Activated CD4-positive, alpha-beta T cell treated with anti-CD3 and anti-CD28 coated beads, Interleukin-2, amount 10 ng/mL, durations not matched to agents 7 days and 5 days (primary cell): ENCODE measurements around the gene ZNF496. TPM values are rescaled to one million over a fixed set of nuclear protein-coding genes. Genes with fewer than 3 reads are reported as not detected.

Experiments used
- CTCF ChIA-PET: fragments of 350-600 bp; sonication (Branson Sonifier 250); formaldehyde crosslinking; loops from one replicate; lab custom pipeline; 2021; ENCODE audit warnings: antibody characterized with exemption; lab: Charles Lee
- POLR2A ChIA-PET: fragments of 350-600 bp; sonication (Branson Sonifier 250); formaldehyde crosslinking; loops from one replicate; lab custom pipeline; 2021; ENCODE audit warnings: antibody characterized with exemption; lab: Charles Lee
- DNase-seq: peaks from one replicate; pipeline ENCODE4 v3.0.0-alpha.2; 2020
- H3K27ac Mint-ChIP-seq: one replicate; pipeline ENCODE4 v1.8.0; 2021; ENCODE audit warnings: mild to moderate bottlenecking, moderate library complexity, mixed read lengths
- H3K27me3 Mint-ChIP-seq: one replicate; pipeline ENCODE4 v1.8.0; 2021; ENCODE audit warnings: mixed read lengths
- H3K36me3 Mint-ChIP-seq: one replicate; pipeline ENCODE4 v1.8.0; 2021; ENCODE audit warnings: low read depth, mixed read lengths
- H3K4me1 Mint-ChIP-seq: one replicate; pipeline ENCODE4 v1.8.0; 2021; ENCODE audit warnings: mixed read lengths
- H3K4me3 Mint-ChIP-seq: one replicate; pipeline ENCODE4 v1.8.0; 2021; ENCODE audit warnings: mild to moderate bottlenecking, moderate library complexity, mixed read lengths
- H3K9me3 Mint-ChIP-seq: one replicate; pipeline ENCODE4 v1.8.0; 2021; ENCODE audit warnings: mixed read lengths
- total RNA-seq, 2 experiments: library from RNA; stranded (reverse); gene quantifications; one replicate each; pipeline ENCODE4 v1.2.3, GENCODE V29; 2021

ZNF496 gene
- total RNA-seq, 2 experiments from 2014 or later: 7.2 to 7.4 TPM

- H3K36me3 Mint-ChIP-seq: peaks cover 14% of the 10 kb centered on the region
- POLR2A ChIA-PET: no interaction called here
- CTCF ChIA-PET: interaction anchor here (0.6 kb wide), 1 partner anchor 112 kb away, joined by 3 read pairs; no protein-coding TSS in a partner anchor
Measured at GRCh38 chr1:247316590-247317197, 15.0 kb downstream of the ZNF496 start.

GRCh38 chr1:247304031-247304430 is 27.6 kb downstream of the ZNF496 start:
- Mint-ChIP-seq H3K4me1 (no peaks in the 10 kb centered on the region), H3K27me3 (no peaks in the 10 kb centered on the region), H3K9me3 (no peaks in the 10 kb centered on the region), H3K27ac (no peak overlapping the region), H3K36me3 (peaks cover 7% of the 10 kb centered on the region), H3K4me3 (no peak overlapping the region)
- DNase-seq: no peak
- POLR2A ChIA-PET: no interaction called here
- CTCF ChIA-PET: no interaction called here

More at GRCh38 chr1:247316590-247317197, 15.0 kb downstream of the ZNF496 start:
- no peaks in the 10 kb centered on the region for H3K27me3 Mint-ChIP-seq
- no peak overlapping the region for H3K27ac Mint-ChIP-seq
- H3K4me1 Mint-ChIP-seq: no peaks in the 10 kb centered on the region
- no peak overlapping the region for H3K4me3 Mint-ChIP-seq
- no peaks in the 10 kb centered on the region for H3K9me3 Mint-ChIP-seq
- DNase-seq: no peak

- no peak overlapping the region for H3K27ac Mint-ChIP-seq
- H3K4me1 Mint-ChIP-seq: no peaks in the 10 kb centered on the region
- ChIA-PET CTCF (no interaction called here), POLR2A (no interaction called here)
- peaks cover 7% of the 10 kb centered on the region for H3K36me3 Mint-ChIP-seq
- no peaks in the 10 kb centered on the region for H3K27me3 Mint-ChIP-seq
- no peak for DNase-seq
- no peak overlapping the region for H3K4me3 Mint-ChIP-seq
- no peaks in the 10 kb centered on the region for H3K9me3 Mint-ChIP-seq
Measured at GRCh38 chr1:247303216-247303615, 28.5 kb downstream of the ZNF496 start.

GRCh38 chr1:247301176-247301540 is 30.5 kb downstream of the ZNF496 start:
- Mint-ChIP-seq H3K27me3 (no peaks in the 10 kb centered on the region), H3K4me3 (no peak overlapping the region), H3K9me3 (no peaks in the 10 kb centered on the region), H3K4me1 (peaks cover 8% of the 10 kb centered on the region), H3K36me3 (peaks cover 7% of the 10 kb centered on the region), H3K27ac (no peak overlapping the region)
- ChIA-PET POLR2A (no interaction called here), CTCF (no interaction called here)
- DNase-seq: no peak

GRCh38 chr1:247300491-247301175 is 31.0 kb downstream of the ZNF496 start:
- no peak overlapping the region for H3K27ac Mint-ChIP-seq
- no peaks in the 10 kb centered on the region for H3K27me3 Mint-ChIP-seq
- H3K36me3 Mint-ChIP-seq: peaks cover 7% of the 10 kb centered on the region
- no peak overlapping the region for H3K4me3 Mint-ChIP-seq
- DNase-seq: no peak
- peaks cover 8% of the 10 kb centered on the region for H3K4me1 Mint-ChIP-seq
- ChIA-PET CTCF (no interaction called here), POLR2A (no interaction called here)
- no peaks in the 10 kb centered on the region for H3K9me3 Mint-ChIP-seq

GRCh38 chr1:247299723-247300381 is 31.8 kb downstream of the ZNF496 start:
- no peaks in the 10 kb centered on the region for H3K9me3 Mint-ChIP-seq
- H3K27ac Mint-ChIP-seq: no peak overlapping the region
- H3K4me3 Mint-ChIP-seq: no peak overlapping the region
- peaks cover 7% of the 10 kb centered on the region for H3K36me3 Mint-ChIP-seq
- peaks cover 8% of the 10 kb centered on the region for H3K4me1 Mint-ChIP-seq
- no peaks in the 10 kb centered on the region for H3K27me3 Mint-ChIP-seq
- CTCF ChIA-PET: no interaction called here
- no peak for DNase-seq
- POLR2A ChIA-PET: no interaction called here

GRCh38 chr1:247298701-247299100 is 33.0 kb downstream of the ZNF496 start:
- DNase-seq: no peak
- Mint-ChIP-seq H3K27me3 (no peaks in the 10 kb centered on the region), H3K36me3 (peaks cover 3% of the 10 kb centered on the region), H3K9me3 (no peaks in the 10 kb centered on the region), H3K4me1 (peaks cover 8% of the 10 kb centered on the region), H3K27ac (no peak overlapping the region), H3K4me3 (no peak overlapping the region)
- CTCF ChIA-PET: no interaction called here
- POLR2A ChIA-PET: interaction anchor here (0.6 kb wide), 1 partner anchor 103 kb away, joined by 3 read pairs; no protein-coding TSS in a partner anchor

GRCh38 chr1:247298124-247298481 is 33.6 kb downstream of the ZNF496 start:
- no peaks in the 10 kb centered on the region for H3K27me3 Mint-ChIP-seq
- H3K4me1 Mint-ChIP-seq: peaks cover 8% of the 10 kb centered on the region
- CTCF ChIA-PET: no interaction called here
- H3K36me3 Mint-ChIP-seq: no peaks in the 10 kb centered on the region
- POLR2A ChIA-PET: interaction anchor here (0.6 kb wide), 1 partner anchor 102 kb away, joined by 3 read pairs; no protein-coding TSS in a partner anchor
- H3K9me3 Mint-ChIP-seq: no peaks in the 10 kb centered on the region
- no peak for DNase-seq
- H3K27ac Mint-ChIP-seq: no peak overlapping the region
- no peak overlapping the region for H3K4me3 Mint-ChIP-seq

GRCh38 chr1:247297263-247298123 is 34.2 kb downstream of the ZNF496 start:
- H3K4me1 Mint-ChIP-seq: peaks cover 8% of the 10 kb centered on the region
- no peaks in the 10 kb centered on the region for H3K36me3 Mint-ChIP-seq
- ChIA-PET POLR2A (no interaction called here), CTCF (no interaction called here)
- no peak for DNase-seq
- no peaks in the 10 kb centered on the region for H3K27me3 Mint-ChIP-seq
- H3K27ac Mint-ChIP-seq: no peak overlapping the region
- no peak overlapping the region for H3K4me3 Mint-ChIP-seq
- no peaks in the 10 kb centered on the region for H3K9me3 Mint-ChIP-seq

GRCh38 chr1:247296599-247297180 is 35.0 kb downstream of the ZNF496 start:
- POLR2A ChIA-PET: no interaction called here
- no peak overlapping the region for H3K4me3 Mint-ChIP-seq

GRCh38 chr1:247295746-247296145 is 35.9 kb downstream of the ZNF496 start:
- ChIA-PET POLR2A (no interaction called here), CTCF (no interaction called here)
- no peak overlapping the region for H3K4me3 Mint-ChIP-seq
- no peaks in the 10 kb centered on the region for H3K36me3 Mint-ChIP-seq
- H3K9me3 Mint-ChIP-seq: no peaks in the 10 kb centered on the region
- H3K27ac Mint-ChIP-seq: no peak overlapping the region
- no peak for DNase-seq
- H3K4me1 Mint-ChIP-seq: peaks cover 11% of the 10 kb centered on the region
- H3K27me3 Mint-ChIP-seq: no peaks in the 10 kb centered on the region

More at GRCh38 chr1:247296599-247297180, 35.0 kb downstream of the ZNF496 start:
- no peaks in the 10 kb centered on the region for H3K27me3 Mint-ChIP-seq
- H3K36me3 Mint-ChIP-seq: no peaks in the 10 kb centered on the region
- DNase-seq: no peak
- H3K9me3 Mint-ChIP-seq: no peaks in the 10 kb centered on the region
- peaks cover 11% of the 10 kb centered on the region for H3K4me1 Mint-ChIP-seq
- no peak overlapping the region for H3K27ac Mint-ChIP-seq
- CTCF ChIA-PET: no interaction called here

- ChIA-PET POLR2A (no interaction called here), CTCF (no interaction called here)
- Mint-ChIP-seq H3K27ac (no peak overlapping the region), H3K36me3 (no peaks in the 10 kb centered on the region), H3K27me3 (no peaks in the 10 kb centered on the region), H3K4me3 (no peak overlapping the region), H3K4me1 (peaks cover 11% of the 10 kb centered on the region), H3K9me3 (no peaks in the 10 kb centered on the region)
- no peak for DNase-seq
Measured at GRCh38 chr1:247295274-247295684, 36.4 kb downstream of the ZNF496 start.
